RWPE2 (cell line): ENCODE measurements around the gene GATA5.

ENCODE experiments used
- ATAC-seq: fragments of 200-7000 bp; cut with Tn5 transposase; 3 replicates; pipeline ENCODE4 v1.9.1; 2021; ENCODE audit warnings: low read depth
- DNase-seq: peaks from one replicate; pipeline ENCODE4 v3.0.0-alpha.2; 2020; ENCODE audit warnings: low spot score
- H3K27ac ChIP-seq: fragments of 450-650 bp; 2 replicates; pipeline ENCODE4 v1.5.1; 2017; ENCODE audit warnings: mild to moderate bottlenecking; ENCODE audit not compliant: poor library complexity, severe bottlenecking
- H3K27me3 ChIP-seq: fragments of 250-450 bp; sonication (Bioruptor Pico); 2 replicates; pipeline ENCODE4 v1.5.1; 2021; ENCODE audit warnings: mild to moderate bottlenecking, moderate library complexity; ENCODE audit not compliant: insufficient read depth, poor library complexity, severe bottlenecking
- H3K36me3 ChIP-seq: fragments of 250-450 bp; sonication (Bioruptor Pico); 2 replicates; pipeline ENCODE4 v1.5.1; 2020; ENCODE audit warnings: low read depth, mild to moderate bottlenecking, moderate library complexity
- H3K4me1 ChIP-seq: fragments of 250-450 bp; sonication (Bioruptor Pico); 2 replicates; pipeline ENCODE4 v1.5.1; 2021; ENCODE audit warnings: mild to moderate bottlenecking, moderate library complexity; ENCODE audit not compliant: insufficient read depth, poor library complexity, severe bottlenecking
- H3K4me3 ChIP-seq: fragments of 250-450 bp; sonication (Bioruptor Pico); 2 replicates; pipeline ENCODE4 v1.5.1; 2021; ENCODE audit warnings: mild to moderate bottlenecking, moderate library complexity; ENCODE audit not compliant: severe bottlenecking
- H3K9me3 ChIP-seq: fragments of 250-450 bp; sonication (Bioruptor Pico); 2 replicates; pipeline ENCODE4 v1.5.1; 2021; ENCODE audit warnings: mild to moderate bottlenecking, moderate library complexity; ENCODE audit not compliant: severe bottlenecking
- TF ChIP-seq, protein P1 (sequence below): fragments of 450-650 bp; IDR thresholded peaks from one replicate; pipeline ENCODE4 v1.5.1; 2017; ENCODE audit warnings: mild to moderate bottlenecking, moderate library complexity; ENCODE audit not compliant: poor library complexity, severe bottlenecking

GATA5 gene

DNA sequence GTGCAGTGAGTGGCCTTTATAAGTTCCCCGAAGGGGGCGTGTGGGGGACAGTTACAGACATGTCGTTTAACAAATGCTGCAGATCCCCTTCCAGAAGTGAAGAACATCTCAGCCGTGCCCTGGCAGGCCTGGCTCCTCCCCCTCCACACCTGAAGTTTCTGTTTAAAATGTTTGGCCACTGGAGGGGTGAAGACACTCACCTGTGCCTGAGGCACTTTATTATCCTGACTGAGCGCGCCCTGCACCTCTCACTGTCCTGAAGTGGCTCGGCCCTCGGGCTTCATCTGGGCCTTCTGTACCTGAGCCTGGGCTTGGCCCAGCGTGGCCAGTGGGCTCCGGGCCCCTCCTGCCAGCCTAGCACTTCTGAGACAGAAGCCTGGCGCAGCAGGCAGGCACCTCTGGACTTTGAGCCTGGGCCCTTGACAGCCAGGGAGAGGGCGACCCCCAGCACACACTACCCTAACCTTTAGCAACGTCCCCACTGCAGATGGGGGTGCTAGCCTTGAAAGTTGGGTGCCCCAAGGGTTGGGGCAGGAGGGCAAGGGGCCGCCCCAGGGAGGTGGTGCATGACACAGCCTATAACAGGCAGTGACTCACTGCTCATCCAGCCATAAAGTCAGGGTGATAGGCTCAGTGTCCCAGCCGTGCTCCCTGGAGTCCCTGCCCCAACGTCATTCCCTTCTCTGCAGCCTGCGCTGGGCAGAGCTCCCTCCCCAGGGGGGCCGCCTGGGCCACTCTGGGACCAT, 13.6 kb upstream of the GATA5 start:
- H3K27ac ChIP-seq: peak overlapping the region; percentile 5
- H3K4me1 ChIP-seq: peaks cover 13% of the 10 kb centered on the region
- H3K36me3 ChIP-seq: no peaks in the 10 kb centered on the region
- no peak overlapping the region for H3K4me3 ChIP-seq
- TF ChIP-seq, protein P1, sequence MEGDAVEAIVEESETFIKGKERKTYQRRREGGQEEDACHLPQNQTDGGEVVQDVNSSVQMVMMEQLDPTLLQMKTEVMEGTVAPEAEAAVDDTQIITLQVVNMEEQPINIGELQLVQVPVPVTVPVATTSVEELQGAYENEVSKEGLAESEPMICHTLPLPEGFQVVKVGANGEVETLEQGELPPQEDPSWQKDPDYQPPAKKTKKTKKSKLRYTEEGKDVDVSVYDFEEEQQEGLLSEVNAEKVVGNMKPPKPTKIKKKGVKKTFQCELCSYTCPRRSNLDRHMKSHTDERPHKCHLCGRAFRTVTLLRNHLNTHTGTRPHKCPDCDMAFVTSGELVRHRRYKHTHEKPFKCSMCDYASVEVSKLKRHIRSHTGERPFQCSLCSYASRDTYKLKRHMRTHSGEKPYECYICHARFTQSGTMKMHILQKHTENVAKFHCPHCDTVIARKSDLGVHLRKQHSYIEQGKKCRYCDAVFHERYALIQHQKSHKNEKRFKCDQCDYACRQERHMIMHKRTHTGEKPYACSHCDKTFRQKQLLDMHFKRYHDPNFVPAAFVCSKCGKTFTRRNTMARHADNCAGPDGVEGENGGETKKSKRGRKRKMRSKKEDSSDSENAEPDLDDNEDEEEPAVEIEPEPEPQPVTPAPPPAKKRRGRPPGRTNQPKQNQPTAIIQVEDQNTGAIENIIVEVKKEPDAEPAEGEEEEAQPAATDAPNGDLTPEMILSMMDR: peak; percentile 19
- DNase-seq (no peak), ATAC-seq (peak; percentile 89)
- no peaks in the 10 kb centered on the region for H3K9me3 ChIP-seq
- H3K27me3 ChIP-seq: peaks cover 4% of the 10 kb centered on the region

GRCh38 chr20:62488470-62488869, 12.7 kb upstream of the GATA5 start:
- Histone ChIP-seq H3K4me1 (peaks cover 13% of the 10 kb centered on the region), H3K27ac (no peak overlapping the region), H3K27me3 (peaks cover 4% of the 10 kb centered on the region), H3K36me3 (no peaks in the 10 kb centered on the region), H3K9me3 (no peaks in the 10 kb centered on the region), H3K4me3 (no peak overlapping the region)
- DNase-seq (no peak), ATAC-seq (no peak)
- TF ChIP-seq, protein P1: no peak

DNA sequence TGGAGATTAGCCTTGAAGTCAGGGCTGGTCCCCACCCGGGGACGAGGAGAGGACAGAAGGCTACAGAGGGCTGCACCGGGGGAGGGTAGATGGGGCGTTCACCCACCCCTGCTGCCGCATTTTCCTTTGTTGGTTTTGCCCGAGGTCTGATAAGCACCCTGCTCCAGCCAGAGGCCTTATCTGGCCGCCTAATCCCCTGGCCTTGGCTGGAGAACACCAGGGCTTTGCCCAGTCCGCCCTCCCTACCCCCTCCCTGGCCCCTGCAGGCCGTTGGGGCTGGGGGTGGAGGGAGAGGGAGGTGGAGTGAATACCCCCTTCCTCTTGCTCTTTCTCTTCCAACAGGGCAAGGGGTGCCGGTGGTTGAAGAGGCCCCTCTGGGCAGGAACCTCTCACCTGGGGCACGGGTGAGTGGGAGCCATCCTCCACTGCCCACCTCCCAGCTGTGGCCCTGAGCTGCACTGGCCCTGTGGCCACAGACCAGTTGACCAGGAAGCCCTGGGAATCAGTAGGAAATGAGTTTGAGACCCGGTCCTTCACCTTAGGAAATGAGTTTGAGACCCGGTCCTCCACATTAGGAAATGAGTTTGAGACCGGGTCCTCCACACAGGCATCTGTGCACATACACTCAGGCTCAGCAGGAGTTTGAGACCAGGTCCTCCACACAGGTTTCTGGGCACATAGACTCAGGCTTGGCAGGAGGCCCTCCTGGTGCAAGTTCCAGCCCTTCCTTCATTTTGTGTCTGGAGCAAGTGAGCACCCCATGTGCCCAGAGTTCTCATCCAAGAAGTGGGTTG, 12.0 kb upstream of the GATA5 start:
- H3K4me3 ChIP-seq: no peak overlapping the region
- H3K9me3 ChIP-seq: no peaks in the 10 kb centered on the region
- H3K27me3 ChIP-seq: peaks cover 10% of the 10 kb centered on the region
- no peaks in the 10 kb centered on the region for H3K36me3 ChIP-seq
- DNase-seq: no peak
- H3K4me1 ChIP-seq: peaks cover 13% of the 10 kb centered on the region
- TF ChIP-seq, protein P1: no peak
- ATAC-seq: no peak
- H3K27ac ChIP-seq: no peak overlapping the region

DNA sequence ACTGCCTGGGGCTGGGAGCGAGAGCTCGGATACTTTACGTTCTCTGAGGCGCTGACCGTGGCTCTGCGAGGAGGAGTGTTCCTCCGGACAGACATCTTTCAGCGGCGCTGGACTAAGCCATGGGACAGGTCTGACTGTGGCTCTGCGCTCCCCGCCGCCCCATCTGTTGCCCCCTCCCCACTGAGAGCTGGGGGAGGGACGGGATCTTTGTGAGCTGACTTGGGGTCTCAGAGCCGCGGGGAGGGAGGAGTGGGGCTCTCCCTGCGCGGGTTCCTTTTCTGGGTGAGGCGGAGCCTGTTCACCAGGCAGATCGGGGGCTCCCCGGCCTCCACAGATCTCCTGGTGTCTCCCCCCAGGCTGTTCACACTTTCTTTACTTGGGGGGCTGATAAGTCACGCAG, 11.3 kb upstream of the GATA5 start:
- TF ChIP-seq, protein P1: no peak
- Histone ChIP-seq H3K9me3 (no peaks in the 10 kb centered on the region), H3K36me3 (no peaks in the 10 kb centered on the region), H3K4me1 (peaks cover 13% of the 10 kb centered on the region), H3K4me3 (no peak overlapping the region), H3K27me3 (peaks cover 16% of the 10 kb centered on the region), H3K27ac (no peak overlapping the region)
- DNase-seq (no peak), ATAC-seq (no peak)
